Placental epithelial cell (primary cell): ENCODE data around the gene PLXNA2. TPM values are rescaled to one million over a fixed set of nuclear protein-coding genes. Genes with fewer than 3 reads are reported as not detected.

Source experiments
- small RNA-seq: library from RNA; depleted of rRNA; stranded (forward); fragments of <200 nt; gene quantifications from one replicate; pipeline ENCODE3, GENCODE V24; 2012
- total RNA-seq: library from RNA; depleted of rRNA; stranded (reverse); fragments of >200 nt; gene quantifications from 2 replicates; pipeline ENCODE4 v1.2.3, GENCODE V29; 2012

The PLXNA2 gene, protein sequence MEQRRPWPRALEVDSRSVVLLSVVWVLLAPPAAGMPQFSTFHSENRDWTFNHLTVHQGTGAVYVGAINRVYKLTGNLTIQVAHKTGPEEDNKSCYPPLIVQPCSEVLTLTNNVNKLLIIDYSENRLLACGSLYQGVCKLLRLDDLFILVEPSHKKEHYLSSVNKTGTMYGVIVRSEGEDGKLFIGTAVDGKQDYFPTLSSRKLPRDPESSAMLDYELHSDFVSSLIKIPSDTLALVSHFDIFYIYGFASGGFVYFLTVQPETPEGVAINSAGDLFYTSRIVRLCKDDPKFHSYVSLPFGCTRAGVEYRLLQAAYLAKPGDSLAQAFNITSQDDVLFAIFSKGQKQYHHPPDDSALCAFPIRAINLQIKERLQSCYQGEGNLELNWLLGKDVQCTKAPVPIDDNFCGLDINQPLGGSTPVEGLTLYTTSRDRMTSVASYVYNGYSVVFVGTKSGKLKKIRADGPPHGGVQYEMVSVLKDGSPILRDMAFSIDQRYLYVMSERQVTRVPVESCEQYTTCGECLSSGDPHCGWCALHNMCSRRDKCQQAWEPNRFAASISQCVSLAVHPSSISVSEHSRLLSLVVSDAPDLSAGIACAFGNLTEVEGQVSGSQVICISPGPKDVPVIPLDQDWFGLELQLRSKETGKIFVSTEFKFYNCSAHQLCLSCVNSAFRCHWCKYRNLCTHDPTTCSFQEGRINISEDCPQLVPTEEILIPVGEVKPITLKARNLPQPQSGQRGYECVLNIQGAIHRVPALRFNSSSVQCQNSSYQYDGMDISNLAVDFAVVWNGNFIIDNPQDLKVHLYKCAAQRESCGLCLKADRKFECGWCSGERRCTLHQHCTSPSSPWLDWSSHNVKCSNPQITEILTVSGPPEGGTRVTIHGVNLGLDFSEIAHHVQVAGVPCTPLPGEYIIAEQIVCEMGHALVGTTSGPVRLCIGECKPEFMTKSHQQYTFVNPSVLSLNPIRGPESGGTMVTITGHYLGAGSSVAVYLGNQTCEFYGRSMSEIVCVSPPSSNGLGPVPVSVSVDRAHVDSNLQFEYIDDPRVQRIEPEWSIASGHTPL (N-terminal part only)
- 5.1 and 11.0 TPM in 2 replicates for total RNA-seq

DNA sequence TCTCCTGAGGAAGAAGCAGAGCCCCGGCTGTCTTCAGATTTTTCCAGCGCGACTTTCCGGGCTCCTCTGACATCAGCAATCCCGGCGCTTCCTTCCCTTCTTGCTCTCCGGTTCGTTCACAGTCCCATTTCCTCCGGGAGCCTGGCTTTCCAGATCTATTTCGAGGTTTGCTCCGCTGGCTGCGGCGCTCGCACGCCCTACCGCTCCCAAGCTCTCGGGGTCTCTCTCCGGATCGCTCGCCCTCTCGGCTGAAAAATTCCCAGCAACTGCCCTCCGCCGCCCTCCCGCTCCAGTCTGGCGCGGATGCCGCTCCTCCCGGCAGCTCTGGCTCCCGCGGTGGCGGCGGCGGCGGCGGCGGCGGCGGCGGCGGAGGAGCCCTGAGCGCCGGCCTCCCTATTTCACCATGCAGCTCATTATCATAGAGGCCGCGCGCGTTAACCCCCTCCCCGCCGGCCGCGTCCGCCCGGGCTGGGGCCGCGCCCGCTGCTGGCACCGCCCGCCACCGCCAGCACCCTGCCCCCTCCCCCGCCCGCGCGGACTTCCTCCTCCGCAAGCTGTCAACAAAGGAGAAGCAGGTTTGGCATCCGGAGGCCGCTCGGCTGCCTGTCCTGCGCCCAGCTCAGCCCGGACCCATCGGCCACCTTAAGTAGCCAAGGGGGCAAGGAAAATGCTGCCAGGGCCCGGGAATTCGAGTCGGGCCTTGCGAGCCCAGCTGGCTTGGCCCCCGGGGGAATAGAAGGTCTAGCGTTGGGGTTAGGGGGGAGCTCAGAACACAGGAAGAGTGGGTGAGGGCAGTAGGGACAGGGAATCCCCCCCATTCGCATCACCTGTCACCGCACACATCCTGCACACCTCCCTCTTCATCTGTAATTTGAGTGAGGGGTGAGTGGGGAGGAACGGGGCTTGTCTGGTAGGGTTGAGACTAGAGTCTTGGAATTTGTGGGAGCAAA lies at the start of gene PLXNA2:
Gene PLXNA2 (minus strand): TSS at position 418 of the 950 bp plus-strand sequence. CDS start 26,462 bp downstream, outside the sequence.

Small RNA genes within 50 kb of the gene (small RNA-seq; reads per million reads assigned to genes)
- gene AL606753.1: not detected
